SK-N-MC (cell line): ENCODE data around the gene CLIC4.

Experiments
- EZH2 ChIP-seq: fragments of 200-600 bp; sonication (generic); IDR thresholded peaks from one replicate; pipeline ENCODE4 v1.6.1; 2017; ENCODE audit warnings: antibody characterized with exemption
- POLR2AphosphoS5 ChIP-seq: IDR thresholded peaks from 2 replicates; pipeline ENCODE4 v1.6.1; 2012; ENCODE audit warnings: mild to moderate bottlenecking, low read depth, low read length, borderline replicate concordance

DNA sequence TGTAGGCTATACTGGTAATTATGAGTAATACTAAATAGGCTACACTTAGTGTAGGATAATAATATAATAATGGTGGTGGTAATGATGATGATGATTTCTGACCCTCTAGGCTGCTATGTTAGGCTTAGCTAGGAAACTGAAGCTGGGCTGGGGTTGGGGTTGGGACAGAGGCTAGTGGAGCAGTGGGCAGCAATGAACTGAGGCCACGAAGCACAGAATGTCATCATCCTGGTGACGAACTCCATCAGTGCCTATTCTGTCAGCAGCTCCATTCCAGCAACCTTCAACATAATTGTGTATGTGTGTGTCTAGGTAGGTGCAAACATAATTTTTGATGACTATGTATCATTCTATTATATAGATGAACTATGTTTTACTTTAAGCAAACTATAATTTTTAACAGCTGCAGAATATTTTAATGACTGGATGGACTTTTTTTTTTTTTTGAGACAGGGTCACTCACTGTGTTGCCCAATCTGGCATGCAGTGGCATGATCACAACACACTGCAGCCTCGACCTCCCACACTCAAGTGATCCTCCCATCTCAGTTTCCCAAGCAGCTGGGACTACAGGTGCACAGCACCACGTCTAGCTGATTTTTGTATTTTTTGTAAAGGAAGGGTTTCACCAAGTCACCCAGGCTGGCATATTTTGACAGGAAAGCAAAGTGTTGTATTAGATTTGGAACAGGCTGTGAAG is 12.9 kb upstream of the CLIC4 start:
- TF ChIP-seq EZH2 (no peak), POLR2AphosphoS5 (no peak)
